HepG2 (cell line): ENCODE results near the gene ZKSCAN8. TPM values are rescaled to one million over a fixed set of nuclear protein-coding genes. Genes with fewer than 3 reads are reported as not detected.

Experiments used
- CEBPG ChIP-seq: IDR thresholded peaks from 2 replicates; pipeline ENCODE4 v1.6.1; 2016
- GABPB1 ChIP-seq: IDR thresholded peaks from 2 replicates; pipeline ENCODE4 v1.6.1; 2016; ENCODE audit warnings: mild to moderate bottlenecking, missing genetic modification reagents, moderate library complexity, missing compliant biosample characterization
- GLI4 ChIP-seq: sonication (generic); formaldehyde crosslinking; IDR thresholded peaks from 2 replicates; pipeline ENCODE4 v1.5.1; 2020; ENCODE audit warnings: missing genetic modification reagents, mild to moderate bottlenecking, moderate library complexity, borderline replicate concordance
- HDAC2 ChIP-seq: sonication (generic); formaldehyde crosslinking; IDR thresholded peaks from 2 replicates; pipeline ENCODE4 v1.4.0; 2020; ENCODE audit warnings: missing genetic modification reagents
- RBM39 ChIP-seq: fragments of 200-400 bp; formaldehyde crosslinking; IDR thresholded peaks from one replicate; pipeline ENCODE4 v1.6.1; 2018; ENCODE audit warnings: antibody characterized with exemption, mild to moderate bottlenecking, low read depth, low read length; ENCODE audit not compliant: poor library complexity, severe bottlenecking
- RELA ChIP-seq: sonication (generic); formaldehyde crosslinking; IDR thresholded peaks from 2 replicates; pipeline ENCODE4 v1.4.0; 2020; ENCODE audit warnings: missing genetic modification reagents
- SUZ12 ChIP-seq: fragments of 150-350 bp; IDR thresholded peaks from 2 replicates; pipeline ENCODE4 v1.6.1; 2014; ENCODE audit warnings: low read depth, low read length
- ZBTB40 ChIP-seq, 2 experiments: fragments of 450-650 bp in 1 of 2; sonication (generic) in 1 of 2; formaldehyde crosslinking in 1 of 2; IDR thresholded peaks; 2 replicates each; pipeline versions ENCODE4 v1.6.1 to v1.8.0; 2016 to 2022; ENCODE audit warnings: antibody characterized with exemption in 1 of 2, mild to moderate bottlenecking in 1 of 2, missing genetic modification reagents in 1 of 2
- ZC3H13 ChIP-seq: sonication (generic); formaldehyde crosslinking; IDR thresholded peaks from 2 replicates; pipeline ENCODE4 v1.8.1; 2023; ENCODE audit warnings: mild to moderate bottlenecking, missing genetic modification reagents, moderate library complexity
- ZHX1 ChIP-seq: sonication (generic); formaldehyde crosslinking; IDR thresholded peaks from 2 replicates; pipeline ENCODE4 v1.8.1; 2022; ENCODE audit warnings: low read depth, mild to moderate bottlenecking, missing genetic modification reagents
- ZNF253 ChIP-seq: sonication (generic); formaldehyde crosslinking; IDR thresholded peaks from 2 replicates; pipeline ENCODE4 v1.8.0; 2022; ENCODE audit warnings: mild to moderate bottlenecking, missing genetic modification reagents, borderline replicate concordance
- ZNF879 ChIP-seq: sonication (generic); formaldehyde crosslinking; IDR thresholded peaks from 2 replicates; pipeline ENCODE4 v1.8.1; 2023; ENCODE audit warnings: missing genetic modification reagents
- polyA plus RNA-seq, 8 experiments: library from polyadenylated mRNA; depleted of rRNA in 3 of 8; stranded (reverse) in 7 of 8; unstranded in 1 of 8; fragments of >200 nt; fragmentation: Illumina TruSeq in 4 of 8; extraction: Trizol in 4 of 8; gene quantifications; 2 replicates each; pipeline versions ENCODE4 v1.2.1 to v1.2.3, GENCODE V29; 2011 to 2016; ENCODE audit warnings: low read depth in 4 of 8, missing spikeins in 1 of 8, mixed read lengths in 1 of 8; ENCODE audit not compliant: insufficient read depth in 1 of 8
- total RNA-seq, 5 experiments: library from RNA; depleted of rRNA; stranded (reverse); fragments of >200 nt; fragmentation: Illumina TruSeq; extraction: Trizol; gene quantifications; 2 replicates each; pipeline ENCODE4 v1.2.3, GENCODE V29; 2016; ENCODE audit warnings: low read depth in 1 of 5
- TF ChIP-seq, protein P1 (sequence below): sonication (generic); formaldehyde crosslinking; conservative IDR thresholded peaks from 2 replicates; pipeline ENCODE4 v1.4.0; 2020; ENCODE audit warnings: missing genetic modification reagents
- TF ChIP-seq, protein P2 (sequence below): IDR thresholded peaks from 2 replicates; pipeline ENCODE4 v1.6.1; 2016

Gene ZKSCAN8
- total and polyA plus RNA-seq, 2 of the 13 experiments (the other 11 are each of a cell fraction or from before 2014, with no cell fraction given) = 12.4 to 20.9 TPM

DNA sequence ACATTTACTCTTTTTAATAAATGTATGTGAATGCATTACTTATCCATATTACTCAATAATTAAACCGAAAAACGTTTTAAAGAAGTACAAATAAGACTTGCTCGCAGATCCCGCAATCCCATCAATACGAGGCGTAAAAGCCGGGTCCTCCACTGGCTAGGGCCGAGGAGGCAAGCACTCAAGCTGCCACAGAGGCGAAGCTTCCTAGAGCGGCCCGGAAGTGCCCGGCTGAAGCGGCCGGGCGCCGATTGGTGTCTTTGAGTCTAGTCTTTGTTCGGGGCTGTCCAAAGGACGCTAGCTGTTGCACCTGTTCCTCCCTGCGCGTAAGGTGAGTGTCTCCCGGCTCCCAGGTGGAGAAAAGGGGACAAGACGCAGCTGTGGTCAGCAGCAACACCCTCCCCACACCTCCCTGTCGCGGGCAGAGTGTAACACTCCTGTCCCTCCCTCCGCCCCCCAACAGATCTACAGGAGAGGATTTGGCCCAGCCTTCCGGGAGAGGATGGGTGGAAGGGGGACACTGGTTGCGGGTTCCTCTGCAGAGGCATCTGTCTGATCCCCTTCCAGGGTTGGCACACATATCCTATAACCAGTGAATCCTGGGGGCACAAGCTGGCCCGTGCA is 17.2 kb upstream of the ZKSCAN8 start, which contains the start of gene ZSCAN16 (continued):
- TF ChIP-seq SUZ12 = no peak
- no peak for TF ChIP-seq ZBTB40 (IDR thresholded peaks at IDR 0.05)
- TF ChIP-seq ZBTB40 (CRISPR knock-in tag; IDR thresholded peaks at IDR 0.05) = peak; percentile 61; the same call in 1 of the 2 replicates
- TF ChIP-seq, protein P1, sequence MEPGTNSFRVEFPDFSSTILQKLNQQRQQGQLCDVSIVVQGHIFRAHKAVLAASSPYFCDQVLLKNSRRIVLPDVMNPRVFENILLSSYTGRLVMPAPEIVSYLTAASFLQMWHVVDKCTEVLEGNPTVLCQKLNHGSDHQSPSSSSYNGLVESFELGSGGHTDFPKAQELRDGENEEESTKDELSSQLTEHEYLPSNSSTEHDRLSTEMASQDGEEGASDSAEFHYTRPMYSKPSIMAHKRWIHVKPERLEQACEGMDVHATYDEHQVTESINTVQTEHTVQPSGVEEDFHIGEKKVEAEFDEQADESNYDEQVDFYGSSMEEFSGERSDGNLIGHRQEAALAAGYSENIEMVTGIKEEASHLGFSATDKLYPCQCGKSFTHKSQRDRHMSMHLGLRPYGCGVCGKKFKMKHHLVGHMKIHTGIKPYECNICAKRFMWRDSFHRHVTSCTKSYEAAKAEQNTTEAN (CRISPR knock-in tag) = 0 out of 2 replicates have a peak, but pooled peaks have one; percentile 52
- peak; percentile 64; the same call in 1 of the 2 replicates for TF ChIP-seq ZHX1 (CRISPR knock-in tag)
- peak; percentile 84 for TF ChIP-seq HDAC2 (CRISPR knock-in tag)
- TF ChIP-seq, protein P2, sequence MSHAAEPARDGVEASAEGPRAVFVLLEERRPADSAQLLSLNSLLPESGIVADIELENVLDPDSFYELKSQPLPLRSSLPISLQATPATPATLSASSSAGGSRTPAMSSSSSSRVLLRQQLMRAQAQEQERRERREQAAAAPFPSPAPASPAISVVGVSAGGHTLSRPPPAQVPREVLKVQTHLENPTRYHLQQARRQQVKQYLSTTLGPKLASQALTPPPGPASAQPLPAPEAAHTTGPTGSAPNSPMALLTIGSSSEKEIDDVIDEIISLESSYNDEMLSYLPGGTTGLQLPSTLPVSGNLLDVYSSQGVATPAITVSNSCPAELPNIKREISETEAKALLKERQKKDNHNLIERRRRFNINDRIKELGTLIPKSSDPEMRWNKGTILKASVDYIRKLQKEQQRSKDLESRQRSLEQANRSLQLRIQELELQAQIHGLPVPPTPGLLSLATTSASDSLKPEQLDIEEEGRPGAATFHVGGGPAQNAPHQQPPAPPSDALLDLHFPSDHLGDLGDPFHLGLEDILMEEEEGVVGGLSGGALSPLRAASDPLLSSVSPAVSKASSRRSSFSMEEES (CRISPR knock-in tag) = peak; percentile 19; the same call in 1 of the 2 replicates
- peak; percentile 80 for TF ChIP-seq RBM39
- TF ChIP-seq ZNF879 = 0 out of 2 replicates have a peak, but pooled peaks have one; percentile 43
- TF ChIP-seq GLI4 (CRISPR knock-in tag) = no peak; the same call in 1 of the 2 replicates
- TF ChIP-seq CEBPG (CRISPR knock-in tag) = peak; percentile 47
- peak; percentile 76; the same call in 1 of the 2 replicates for TF ChIP-seq ZC3H13 (CRISPR knock-in tag)
- TF ChIP-seq ZNF253 = peak; percentile 89; the same call in 1 of the 2 replicates
- TF ChIP-seq RELA (CRISPR knock-in tag) = 0 out of 2 replicates have a peak, but pooled peaks have one; percentile 31
- TF ChIP-seq GABPB1 (CRISPR knock-in tag) = peak; percentile 98
